ENCODE data around the gene USO1.

Gene USO1

DNA sequence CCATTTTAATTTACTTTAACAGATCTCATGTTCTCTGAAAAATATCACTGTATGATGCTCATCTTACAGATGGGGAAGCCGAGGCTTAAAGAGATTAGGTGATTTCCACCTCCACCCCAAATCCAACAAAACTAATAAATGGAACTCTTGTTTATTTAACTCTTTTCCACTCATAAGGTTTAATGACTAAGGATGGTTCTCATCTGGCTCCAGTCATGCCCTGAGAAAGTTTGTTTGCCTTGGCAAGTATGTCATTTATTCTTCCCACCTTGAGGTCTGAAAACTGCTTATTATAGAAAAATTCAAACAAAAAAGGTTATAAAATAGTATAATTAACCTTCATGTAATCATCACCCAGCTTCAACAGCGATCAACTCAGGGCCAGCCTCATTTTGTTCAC lies 121.6 kb downstream of the USO1 start:
- ATAC-seq, result no peak

DNA sequence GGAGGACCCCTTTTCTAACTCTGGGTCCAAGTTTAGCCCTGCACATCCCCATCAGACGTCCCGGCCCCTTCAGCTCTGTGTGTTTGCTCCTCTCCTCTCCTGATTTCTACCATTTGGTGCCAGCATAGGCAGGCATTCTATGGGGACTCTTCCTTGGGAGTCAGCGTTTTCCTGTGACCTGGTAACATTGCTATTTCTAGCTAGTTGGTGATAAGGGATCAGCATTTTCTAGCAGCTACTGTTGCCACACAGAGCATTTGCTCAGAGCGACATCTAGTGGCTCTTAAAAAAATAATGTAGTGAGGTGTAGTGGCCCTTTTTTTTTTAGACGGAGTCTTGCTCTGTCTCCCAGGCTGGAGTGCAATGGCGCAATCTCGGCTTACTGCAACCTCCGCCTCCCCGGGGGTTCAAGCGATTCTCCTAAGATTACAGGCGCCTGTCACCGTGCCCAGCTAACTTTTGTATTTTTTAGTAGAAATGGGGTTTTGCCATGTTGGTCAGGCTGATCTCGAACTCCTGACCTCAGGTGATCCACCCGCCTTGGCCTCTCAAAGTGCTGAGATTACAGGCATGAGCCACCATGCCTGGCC lies 123.9 kb downstream of the USO1 start:
- ATAC-seq, result peak; percentile 69 to 77

GRCh38 chr4:75848891-75849290 lies 124.5 kb downstream of the USO1 start:
- ATAC-seq, result peak in 1 of 2 donors; percentile 39

DNA sequence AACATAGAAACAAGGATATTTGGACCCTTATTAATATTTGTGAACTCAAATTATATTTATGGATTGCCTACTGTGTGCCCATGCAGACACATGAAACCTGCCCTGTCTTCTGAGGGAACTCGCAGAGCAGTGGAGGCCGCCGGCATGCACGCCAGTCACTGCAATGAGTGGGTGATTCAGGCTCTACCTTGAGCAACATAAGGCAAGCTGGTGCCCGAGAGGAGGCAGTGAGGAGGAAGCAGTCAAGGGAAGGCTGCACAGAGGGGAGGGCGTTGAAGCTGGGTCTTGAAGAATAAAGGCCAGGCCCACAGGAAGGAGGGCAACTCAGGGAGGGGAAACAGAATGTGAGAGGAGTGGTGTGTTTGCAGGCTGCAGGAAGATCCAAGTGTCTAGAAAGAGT lies 125.1 kb downstream of the USO1 start:
- no peak for ATAC-seq

DNA sequence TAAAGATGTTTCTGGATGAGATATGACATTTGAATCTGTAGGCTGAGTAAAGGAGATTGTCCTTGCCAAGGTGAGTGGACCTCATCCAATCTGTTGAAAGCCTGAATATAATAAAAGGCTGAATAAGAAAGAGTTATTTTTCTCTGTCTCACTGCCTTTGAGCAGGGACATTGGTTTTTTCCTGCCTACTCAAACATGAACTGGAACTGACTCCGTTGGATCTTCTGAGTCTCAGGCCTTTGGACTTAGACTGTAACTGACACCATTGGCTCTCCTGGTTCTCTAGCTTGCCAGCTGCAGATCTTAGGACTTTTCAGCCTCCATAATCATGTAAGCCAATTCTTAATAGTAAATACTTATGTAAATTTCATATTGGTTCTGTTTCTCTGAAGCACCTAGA lies 134.3 kb downstream of the USO1 start:
- ATAC-seq, result no peak

GRCh38 chr4:75860606-75861005 lies 136.2 kb downstream of the USO1 start:
- no peak for ATAC-seq
